ES-I3 (cell line): ENCODE measurements around the gene WDR4.

Experiments
- H3K36me3 ChIP-seq: 2 replicates; pipeline ENCODE4 v1.6.1; 2013; ENCODE audit warnings: mild to moderate bottlenecking, low read length, control low read depth, moderate library complexity; ENCODE audit not compliant: insufficient read depth
- H3K4me1 ChIP-seq: 2 replicates; pipeline ENCODE4 v1.6.1; 2013; ENCODE audit warnings: mild to moderate bottlenecking, control low read depth, low read length; ENCODE audit not compliant: insufficient read depth
- H3K9ac ChIP-seq: 2 replicates; pipeline ENCODE4 v1.6.1; 2013; ENCODE audit warnings: low read depth, mild to moderate bottlenecking, low read length, moderate library complexity
- H3K9me3 ChIP-seq: 2 replicates; pipeline ENCODE4 v1.6.1; 2013; ENCODE audit warnings: mild to moderate bottlenecking, low read length, moderate library complexity; ENCODE audit not compliant: control insufficient read depth, insufficient read depth

The WDR4 gene

DNA sequence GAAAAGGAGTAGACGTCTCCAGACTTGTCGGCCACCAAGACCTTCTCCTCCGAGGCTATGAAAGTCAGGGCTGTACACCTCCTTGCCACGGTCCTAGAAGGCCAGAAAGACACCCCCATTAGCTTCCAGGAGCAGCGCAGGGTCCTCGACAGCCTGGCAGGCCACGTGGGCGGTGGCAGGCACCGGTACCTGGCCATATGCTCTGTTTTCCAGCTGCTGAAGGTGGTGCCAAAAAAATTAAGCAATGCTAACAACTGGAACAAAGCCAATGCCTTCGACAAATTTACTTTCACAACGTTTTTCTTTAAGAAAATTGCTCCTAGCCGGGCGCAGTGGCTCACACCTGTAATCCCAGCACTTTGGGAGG is 15.9 kb downstream of the WDR4 start:
- H3K36me3 ChIP-seq: peaks cover 13% of the 10 kb centered on the region; the same call in 1 of the 2 replicates
- H3K9me3 ChIP-seq: no peaks in the 10 kb centered on the region
- H3K4me1 ChIP-seq: no peaks in the 10 kb centered on the region
- no peak overlapping the region for H3K9ac ChIP-seq

GRCh38 chr21:42862774-42863503 is 16.4 kb downstream of the WDR4 start:
- Histone ChIP-seq H3K9ac (no peak overlapping the region), H3K36me3 (peaks cover 10% of the 10 kb centered on the region; the same call in 1 of the 2 replicates), H3K9me3 (no peaks in the 10 kb centered on the region), H3K4me1 (no peaks in the 10 kb centered on the region)

DNA sequence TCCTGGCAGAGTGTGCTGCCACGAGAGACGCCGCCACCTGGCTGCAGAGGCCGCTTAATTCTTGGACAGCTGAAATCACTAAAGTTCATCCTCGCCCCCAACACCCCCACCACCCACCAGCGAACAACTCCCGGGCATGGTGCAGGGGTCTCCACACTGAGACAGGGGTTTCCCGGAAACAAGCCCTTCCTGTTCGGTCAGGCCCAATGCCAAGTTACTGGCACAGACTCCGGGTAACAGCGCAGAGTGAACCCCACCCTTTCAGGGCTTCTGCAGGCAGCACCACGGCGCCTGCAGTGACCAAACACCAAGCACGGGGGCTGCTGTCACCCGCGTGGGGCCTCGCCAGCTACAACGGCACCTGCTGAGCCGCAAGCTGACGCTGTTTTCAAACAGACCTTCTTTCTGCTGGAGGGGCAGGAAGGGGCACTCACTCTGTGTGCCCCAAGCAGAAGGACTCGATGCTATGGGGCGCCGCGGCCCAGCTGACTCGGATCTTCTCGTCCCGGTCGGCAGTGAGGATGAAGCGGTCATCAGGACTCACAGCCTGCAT is 17.4 kb downstream of the WDR4 start:
- peaks cover 10% of the 10 kb centered on the region; the same call in 1 of the 2 replicates for H3K36me3 ChIP-seq
- H3K4me1 ChIP-seq: no peaks in the 10 kb centered on the region
- no peak overlapping the region for H3K9ac ChIP-seq
- H3K9me3 ChIP-seq: no peaks in the 10 kb centered on the region

- Histone ChIP-seq H3K9me3 (no peaks in the 10 kb centered on the region), H3K9ac (no peak overlapping the region), H3K36me3 (peaks cover 13% of the 10 kb centered on the region; the same call in 1 of the 2 replicates), H3K4me1 (no peaks in the 10 kb centered on the region)
Measured at GRCh38 chr21:42861311-42861847, 18.0 kb downstream of the WDR4 start.

- no peaks in the 10 kb centered on the region for H3K9me3 ChIP-seq
- no peak overlapping the region for H3K9ac ChIP-seq
- peaks cover 19% of the 10 kb centered on the region for H3K36me3 ChIP-seq
- no peaks in the 10 kb centered on the region for H3K4me1 ChIP-seq
Measured at GRCh38 chr21:42860345-42860744, 19.0 kb downstream of the WDR4 start.

DNA sequence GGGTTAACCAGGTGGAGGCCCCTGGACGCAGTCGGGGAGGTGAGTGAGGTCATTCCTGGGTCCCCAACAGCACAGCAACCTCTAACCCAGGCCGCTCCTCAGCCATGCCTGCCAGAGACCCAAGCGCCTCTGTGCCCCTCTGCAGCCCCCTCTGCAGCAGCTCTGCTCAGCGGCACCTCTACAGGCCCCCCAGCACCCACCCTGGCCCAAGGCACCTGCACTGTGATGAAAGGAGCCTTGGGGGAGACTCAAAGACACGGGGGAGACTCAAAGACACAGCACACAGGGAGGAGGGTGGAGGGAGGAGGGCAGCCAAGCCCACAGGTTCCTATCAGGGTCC is 19.5 kb downstream of the WDR4 start:
- Histone ChIP-seq H3K4me1 (no peaks in the 10 kb centered on the region), H3K36me3 (peaks cover 23% of the 10 kb centered on the region)

GRCh38 chr21:42858957-42859890 is 20.1 kb downstream of the WDR4 start:
- H3K9me3 ChIP-seq: no peaks in the 10 kb centered on the region
- H3K9ac ChIP-seq: no peak overlapping the region
- peaks cover 28% of the 10 kb centered on the region for H3K36me3 ChIP-seq
- H3K4me1 ChIP-seq: no peaks in the 10 kb centered on the region

More for the DNA sequence above, 19.5 kb downstream of the WDR4 start:
- Histone ChIP-seq H3K9ac (no peak overlapping the region), H3K9me3 (no peaks in the 10 kb centered on the region)

GRCh38 chr21:42858185-42858847 is 21.0 kb downstream of the WDR4 start:
- H3K9ac ChIP-seq: no peak overlapping the region
- H3K36me3 ChIP-seq: peaks cover 32% of the 10 kb centered on the region
- no peaks in the 10 kb centered on the region for H3K9me3 ChIP-seq
- no peaks in the 10 kb centered on the region for H3K4me1 ChIP-seq

DNA sequence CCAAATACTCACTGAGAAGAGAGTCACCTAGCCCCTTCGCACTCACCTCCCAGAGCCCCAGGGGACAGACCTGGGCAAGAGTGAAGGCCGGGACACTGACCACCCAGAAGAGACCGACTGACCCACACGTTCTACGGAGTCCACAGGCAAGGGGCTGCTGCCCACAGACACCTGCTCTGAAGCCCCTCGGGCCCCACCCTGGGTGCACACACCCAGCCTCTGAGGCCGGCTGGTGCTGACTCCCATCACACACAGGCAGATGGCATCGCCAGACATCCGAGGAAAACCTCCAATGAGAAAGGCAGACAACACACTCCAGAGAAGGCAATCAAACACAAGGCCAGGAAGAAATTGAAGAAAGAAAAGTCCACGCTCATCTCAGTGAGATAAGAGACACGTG is 22.1 kb downstream of the WDR4 start:
- no peak overlapping the region for H3K9ac ChIP-seq
- peaks cover 29% of the 10 kb centered on the region for H3K36me3 ChIP-seq
- H3K4me1 ChIP-seq: no peaks in the 10 kb centered on the region
- H3K9me3 ChIP-seq: no peaks in the 10 kb centered on the region

GRCh38 chr21:42855937-42856335 is 23.4 kb downstream of the WDR4 start:
- Histone ChIP-seq H3K36me3 (peaks cover 26% of the 10 kb centered on the region), H3K4me1 (no peaks in the 10 kb centered on the region), H3K9me3 (no peaks in the 10 kb centered on the region), H3K9ac (no peak overlapping the region)

GRCh38 chr21:42855171-42855936 is 24.0 kb downstream of the WDR4 start:
- no peak overlapping the region for H3K9ac ChIP-seq
- H3K9me3 ChIP-seq: no peaks in the 10 kb centered on the region
- peaks cover 26% of the 10 kb centered on the region for H3K36me3 ChIP-seq
- H3K4me1 ChIP-seq: no peaks in the 10 kb centered on the region

- peaks cover 32% of the 10 kb centered on the region for H3K36me3 ChIP-seq
- no peaks in the 10 kb centered on the region for H3K9me3 ChIP-seq
- no peak overlapping the region for H3K9ac ChIP-seq
- no peaks in the 10 kb centered on the region for H3K4me1 ChIP-seq
Measured at GRCh38 chr21:42854246-42855010, 24.9 kb downstream of the WDR4 start.

DNA sequence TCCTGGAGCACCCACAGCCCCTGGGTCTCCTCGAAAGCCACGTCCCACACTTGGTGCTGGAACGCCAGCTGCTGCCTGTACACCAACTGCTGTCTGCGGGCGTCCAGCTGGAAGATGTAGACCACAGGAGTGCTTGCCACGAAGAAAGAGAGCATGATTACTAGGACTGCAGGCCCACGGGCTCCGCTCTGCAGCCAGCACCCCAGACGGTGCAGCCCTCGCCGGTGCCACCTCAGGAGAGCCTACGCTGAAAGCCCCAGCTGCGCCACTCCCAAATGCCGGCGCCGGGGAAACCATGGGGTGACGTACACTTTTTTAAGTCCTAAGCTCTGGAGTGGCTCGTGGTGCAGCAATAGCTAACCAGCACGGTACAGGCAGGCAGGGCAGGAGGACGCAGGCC is 25.7 kb downstream of the WDR4 start:
- H3K9ac ChIP-seq: no peak overlapping the region
- H3K36me3 ChIP-seq: peaks cover 36% of the 10 kb centered on the region
- no peaks in the 10 kb centered on the region for H3K4me1 ChIP-seq
- no peaks in the 10 kb centered on the region for H3K9me3 ChIP-seq
